ENCODE results near the gene GSTA2. TPM values are rescaled to one million over a fixed set of nuclear protein-coding genes. Genes with fewer than 3 reads are reported as not detected.
"Not testable (repeated sequence)": the region's sequence is repeated elsewhere in the genome, so short reads cannot be mapped to it uniquely, and the experiment has no call there.

Gene GSTA2
- total RNA-seq = not detected in 2 replicates

DNA sequence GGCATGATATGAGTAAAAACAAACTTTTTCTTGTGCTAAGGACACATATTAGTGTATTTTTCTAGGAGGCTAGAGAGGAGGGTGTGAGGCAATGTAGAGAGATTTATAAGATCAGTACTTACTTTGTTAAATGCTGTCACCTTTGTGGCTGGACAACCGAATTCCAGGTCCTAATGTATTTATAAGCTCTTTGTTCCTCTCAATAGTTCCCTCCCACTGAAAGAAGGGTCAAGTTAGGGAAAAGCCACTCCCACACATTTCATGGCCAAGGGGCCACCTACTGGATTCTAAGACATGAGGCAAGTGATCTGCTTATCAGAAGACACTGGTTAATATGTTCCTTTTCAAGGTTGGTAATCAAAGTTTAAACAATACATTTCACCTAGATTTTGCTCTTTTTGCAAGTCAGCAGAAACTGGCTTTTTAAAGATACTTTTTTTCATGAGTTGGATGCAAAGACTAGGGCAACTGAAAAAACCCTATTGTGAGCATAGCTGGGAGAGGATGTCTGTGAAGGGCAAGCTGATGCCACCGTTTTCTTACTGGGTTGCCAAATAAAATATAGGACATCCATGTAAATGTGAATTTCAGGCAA is at the start of gene GSTA2:
TSS of gene GSTA2 (minus strand) at position 154 of the 595 bp plus-strand sequence. CDS start 5,528 bp downstream, outside the sequence.
- not testable (repeated sequence) for DNase-seq (ENCODE audit: low read depth, low spot score)

GRCh38 chr6:52809777-52810176 is 46.5 kb upstream of the GSTA2 start:
- not testable (repeated sequence) for DNase-seq (ENCODE audit: low read depth, low spot score)

DNA sequence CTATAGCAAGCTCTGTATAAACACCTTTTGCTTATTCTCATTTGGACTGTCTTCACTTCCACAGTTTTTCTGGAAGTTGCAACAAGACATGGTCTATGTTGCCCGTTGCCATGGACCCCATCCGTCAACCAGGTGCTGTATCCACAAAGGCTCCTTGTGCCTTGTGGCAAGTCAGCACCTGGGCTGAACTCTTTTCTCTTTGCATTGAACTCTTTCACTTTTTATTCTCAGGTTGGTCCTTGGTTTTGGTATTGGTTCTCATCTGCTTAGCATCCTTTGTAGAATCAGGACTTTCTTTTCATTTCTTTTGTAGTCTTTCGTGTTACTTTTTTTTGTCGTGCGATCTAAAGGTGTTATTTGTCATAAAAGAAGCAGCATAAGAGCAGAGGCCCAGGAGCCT is 45.4 kb upstream of the GSTA2 start:
- no peak for DNase-seq (ENCODE audit: low read depth, low spot score)

GRCh38 chr6:52803668-52804255 is 40.5 kb upstream of the GSTA2 start, which contains the start of gene GSTA1:
TSS of gene GSTA1 (minus strand) at chr6:52803816. CDS start at chr6:52799267, 4,549 bp downstream.
- not testable (repeated sequence) for DNase-seq (ENCODE audit: low read depth, low spot score)

- DNase-seq (ENCODE audit: low read depth, low spot score) = no peak
Measured at GRCh38 chr6:52802806-52803205, 39.5 kb upstream of the GSTA2 start.

- no peak for DNase-seq (ENCODE audit: low read depth, low spot score)
Measured at GRCh38 chr6:52801188-52801841, 38.0 kb upstream of the GSTA2 start.

DNA sequence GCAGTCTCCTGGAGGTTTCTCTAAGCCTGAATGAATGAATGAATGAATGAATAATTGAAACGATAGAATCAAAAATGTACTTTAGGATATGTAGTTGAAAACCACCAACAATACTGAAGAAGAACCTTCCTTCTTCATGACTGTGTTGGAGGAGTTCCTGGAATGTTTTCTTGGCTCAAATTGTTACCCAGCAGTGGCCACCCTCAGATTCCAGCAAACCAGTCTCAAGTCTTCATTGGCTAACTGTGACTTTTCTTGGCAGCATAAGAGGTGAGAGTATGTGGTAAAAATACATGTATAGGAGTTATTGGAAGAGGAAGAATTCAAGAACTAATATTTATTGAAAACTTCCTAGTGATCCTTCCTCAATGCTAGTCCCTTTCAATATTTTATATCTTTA is 36.0 kb upstream of the GSTA2 start:
- not testable (repeated sequence) for DNase-seq (ENCODE audit: low read depth, low spot score)

- not testable (repeated sequence) for DNase-seq (ENCODE audit: low read depth, low spot score)
Measured at GRCh38 chr6:52794366-52794765, 31.1 kb upstream of the GSTA2 start.

DNA sequence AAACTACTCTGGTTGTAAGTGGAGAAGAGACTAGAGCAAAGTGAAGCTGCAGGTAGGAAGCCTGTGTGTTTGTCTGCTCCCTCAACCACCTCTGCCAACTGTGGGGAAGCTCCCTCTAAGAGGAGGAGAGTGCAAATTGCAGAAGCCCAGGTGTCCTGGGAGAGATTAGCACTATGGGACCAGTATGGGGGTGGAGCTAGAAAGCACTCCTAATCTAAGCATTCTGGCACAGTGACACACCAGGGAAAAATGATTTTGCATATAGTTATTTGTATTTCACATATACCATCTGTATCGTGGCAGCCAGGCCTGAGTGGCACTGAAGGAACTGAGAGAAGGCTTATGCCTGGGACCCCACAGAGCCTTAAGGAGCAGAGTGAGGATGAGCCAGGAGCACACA is 27.6 kb upstream of the GSTA2 start:
- DNase-seq (ENCODE audit: low read depth, low spot score) = no peak

- not testable (repeated sequence) for DNase-seq (ENCODE audit: low read depth, low spot score)
Measured at GRCh38 chr6:52789658-52790057, 26.4 kb upstream of the GSTA2 start.

DNA sequence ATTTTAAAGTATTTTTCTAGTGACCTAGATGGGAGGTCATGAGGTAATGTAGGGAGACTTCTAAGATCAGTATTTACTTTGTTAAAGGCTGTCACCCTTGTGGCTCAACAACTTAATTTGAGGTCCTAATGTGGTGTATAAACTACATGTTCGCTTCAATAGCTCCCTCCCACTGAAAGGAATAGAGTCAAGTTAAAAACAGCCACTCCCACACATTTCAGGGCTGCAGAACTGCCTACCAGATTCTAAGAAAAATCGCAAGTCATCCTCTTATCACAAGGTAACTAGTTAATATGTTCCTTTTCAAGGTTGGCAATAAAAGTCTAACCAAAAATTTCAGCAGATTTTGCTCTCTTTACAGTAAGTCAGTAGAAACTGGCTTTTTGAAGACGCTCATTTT is 25.2 kb upstream of the GSTA2 start:
- DNase-seq (ENCODE audit: low read depth, low spot score) = no peak

DNA sequence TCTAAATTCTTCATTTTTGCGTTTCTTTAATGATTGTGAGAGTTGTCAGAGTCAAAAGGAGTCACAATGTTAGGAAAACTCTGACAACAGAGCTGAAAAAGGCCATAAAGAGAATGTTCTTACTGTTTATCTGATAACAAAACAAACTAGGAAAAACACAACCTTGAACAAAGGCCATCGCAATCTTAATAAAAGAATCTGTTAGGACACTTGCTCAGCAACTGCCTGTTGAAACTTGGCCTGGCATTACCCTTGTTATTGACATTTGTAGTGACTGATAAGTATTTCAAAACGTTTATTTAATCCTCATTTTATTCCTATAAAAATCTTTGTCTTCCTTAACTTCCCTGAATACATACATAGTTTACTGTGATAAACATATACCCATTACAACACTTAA is 24.6 kb upstream of the GSTA2 start:
- no peak for DNase-seq (ENCODE audit: low read depth, low spot score)

DNA sequence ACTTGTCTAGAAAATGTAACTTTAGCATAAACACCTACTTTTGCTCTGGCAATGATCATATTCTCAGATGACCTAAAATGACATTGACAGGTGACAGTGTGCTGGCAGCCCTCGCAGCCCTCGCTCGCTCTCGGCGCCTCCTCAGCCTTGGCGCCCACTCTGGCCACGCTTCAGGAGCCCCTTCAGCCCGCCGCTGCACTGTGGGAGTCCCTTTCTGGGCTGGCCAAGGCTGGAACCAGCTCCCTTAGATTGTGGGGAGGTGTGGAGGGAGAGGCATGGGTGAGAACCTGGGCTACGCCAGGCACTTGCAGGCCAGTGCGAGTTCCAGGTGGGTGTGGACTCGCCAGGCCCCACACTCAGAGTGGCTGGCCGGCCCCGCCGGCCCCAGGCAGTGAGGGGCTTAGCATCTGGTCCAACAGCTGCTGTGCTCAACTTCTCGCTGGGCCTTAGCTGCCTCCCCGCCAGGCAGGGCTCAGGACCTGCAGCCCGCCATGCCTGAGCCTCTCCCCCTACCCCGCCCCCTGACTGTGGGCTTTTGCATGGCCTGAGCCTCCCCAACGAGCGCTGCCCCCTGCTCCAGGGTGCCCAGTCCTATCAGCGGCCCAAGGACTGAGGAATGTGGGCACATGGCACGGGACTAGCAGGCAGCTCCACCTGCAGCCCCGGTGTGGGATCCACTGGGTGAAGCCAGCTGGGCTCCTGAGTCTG is 23.1 kb upstream of the GSTA2 start:
- DNase-seq (ENCODE audit: low read depth, low spot score) = no peak

- DNase-seq (ENCODE audit: low read depth, low spot score) = not testable (repeated sequence)
Measured at GRCh38 chr6:52782696-52783274, 19.5 kb upstream of the GSTA2 start.

DNA sequence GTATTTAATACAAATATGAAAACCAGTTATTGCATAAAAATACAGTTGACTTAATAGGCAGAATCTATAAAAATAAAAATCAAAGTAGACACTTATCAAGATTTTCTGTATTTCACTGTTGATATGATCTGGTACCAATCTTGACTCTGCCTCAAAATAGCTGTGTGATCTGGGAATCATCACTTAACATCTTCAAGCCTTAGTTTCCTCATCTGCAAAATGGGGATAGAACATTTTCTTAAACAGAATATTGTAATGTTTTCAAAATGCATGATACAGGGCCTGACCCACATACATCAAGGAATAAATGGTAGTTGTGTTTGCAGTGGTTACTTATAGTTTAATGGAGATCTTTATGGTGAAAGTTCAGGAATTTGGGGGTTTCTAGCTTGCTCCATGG is 18.9 kb upstream of the GSTA2 start:
- not testable (repeated sequence) for DNase-seq (ENCODE audit: low read depth, low spot score)

- DNase-seq (ENCODE audit: low read depth, low spot score) = no peak
Measured at GRCh38 chr6:52779237-52779636, 16.0 kb upstream of the GSTA2 start.

GRCh38 chr6:52776711-52777351 is 13.6 kb upstream of the GSTA2 start:
- not testable (repeated sequence) for DNase-seq (ENCODE audit: low read depth, low spot score)

DNA sequence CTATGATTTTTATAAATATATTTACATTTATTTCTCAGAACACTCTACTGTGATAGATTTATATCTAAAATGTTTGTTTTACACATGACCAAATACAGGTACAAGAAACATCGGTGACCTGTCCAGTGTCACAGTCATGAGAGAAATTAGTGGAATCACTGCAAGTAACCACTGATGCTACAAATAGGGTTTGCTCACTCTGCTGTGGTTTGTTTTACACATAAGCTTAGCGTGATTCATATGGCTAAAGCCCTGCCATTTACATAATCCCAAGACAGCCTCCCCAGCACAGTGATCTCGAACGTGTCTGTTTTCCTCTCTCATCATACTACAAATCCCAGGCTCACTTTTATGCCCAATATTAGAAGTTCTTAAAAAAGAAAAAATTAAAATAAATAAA is 6.1 kb upstream of the GSTA2 start:
- not testable (repeated sequence) for DNase-seq (ENCODE audit: low read depth, low spot score)

GRCh38 chr6:52767658-52768057 is 4.4 kb upstream of the GSTA2 start:
- not testable (repeated sequence) for DNase-seq (ENCODE audit: low read depth, low spot score)

DNA sequence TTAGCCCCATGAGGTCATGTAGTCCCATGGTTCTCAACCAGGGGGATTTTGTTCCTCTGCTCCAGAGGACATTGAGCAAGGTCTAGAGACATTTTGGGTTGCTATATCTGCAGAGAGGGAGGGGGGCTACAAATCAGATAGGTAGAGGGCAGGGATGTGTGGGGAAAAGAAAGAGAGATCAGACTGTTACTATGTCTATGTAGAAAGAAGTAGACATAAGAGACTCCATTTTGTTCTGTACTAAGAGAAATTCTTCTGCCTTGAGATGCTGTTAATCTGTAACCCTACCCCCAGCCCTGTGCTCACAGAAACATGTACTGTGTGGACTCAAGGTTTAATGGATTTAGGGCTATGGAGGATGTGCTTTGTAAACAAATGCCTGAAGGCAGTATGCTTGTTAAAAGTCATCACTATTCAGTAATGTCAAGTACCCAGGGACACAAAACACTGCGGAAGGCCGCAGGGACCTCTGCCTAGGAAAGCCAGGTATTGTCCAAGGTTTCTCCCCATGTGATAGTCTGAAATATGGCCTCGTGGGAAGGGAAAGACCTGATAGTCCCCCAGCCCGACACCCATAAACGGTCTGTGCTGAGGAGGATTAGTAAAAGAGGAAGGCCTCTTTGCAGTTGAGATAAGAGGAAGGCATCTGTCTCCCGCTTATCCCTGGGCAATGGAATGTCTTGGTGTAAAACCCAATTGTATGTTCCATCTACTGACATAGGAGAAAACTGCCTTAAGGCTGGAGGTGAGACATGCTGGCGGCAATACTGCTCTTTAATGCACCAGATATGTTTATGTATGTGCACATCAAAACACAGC is 1.4 kb downstream of the GSTA2 start:
- not testable (repeated sequence) for DNase-seq (ENCODE audit: low read depth, low spot score)
